GM12892 (cell line): ENCODE data around the gene ABLIM3.

Source experiments
- POLR2A ChIP-seq: IDR thresholded peaks from 2 replicates; pipeline ENCODE4 v1.6.1; 2011; ENCODE audit warnings: low read depth, low read length, control low read depth
- POLR2AphosphoS5 ChIP-seq: IDR thresholded peaks from 2 replicates; pipeline ENCODE4 v1.6.1; 2011; ENCODE audit warnings: low read depth, low read length, control low read depth

- no peak for TF ChIP-seq POLR2AphosphoS5
- TF ChIP-seq POLR2A: no peak
Measured at GRCh38 chr5:149210225-149210624, 68.9 kb downstream of the ABLIM3 start.
